GM12892 (cell line): ENCODE measurements around the gene EGFR.

Experiments used
- POLR2A ChIP-seq: IDR thresholded peaks from 2 replicates; pipeline ENCODE4 v1.6.1; 2011; ENCODE audit warnings: low read depth, low read length, control low read depth
- POLR2AphosphoS5 ChIP-seq: IDR thresholded peaks from 2 replicates; pipeline ENCODE4 v1.6.1; 2011; ENCODE audit warnings: low read depth, low read length, control low read depth
- TAF1 ChIP-seq: IDR thresholded peaks from 2 replicates; pipeline ENCODE4 v1.6.1; 2011; ENCODE audit warnings: low read depth, mild to moderate bottlenecking, control low read depth, low read length, borderline replicate concordance

GRCh38 chr7:55118426-55118825 lies 99.6 kb downstream of the EGFR start:
- no peak for TF ChIP-seq POLR2A
- no peak for TF ChIP-seq POLR2AphosphoS5
- TF ChIP-seq TAF1, result no peak
